Ramos (cell line): ENCODE measurements around the gene SLC25A52.
"Not testable (repeated sequence)": the region's sequence is repeated elsewhere in the genome, so short reads cannot be mapped to it uniquely, and the experiment has no call there.

ENCODE experiments used
- in situ Hi-C: fragments of 300-500 bp; cut with MboI; formaldehyde crosslinking; loops from one replicate; pipeline ENCODE4 v1.14.3; 2022; ENCODE audit warnings: low sequenced_read_pairs; ENCODE audit not compliant: unreplicated experiment

Gene SLC25A52

DNA sequence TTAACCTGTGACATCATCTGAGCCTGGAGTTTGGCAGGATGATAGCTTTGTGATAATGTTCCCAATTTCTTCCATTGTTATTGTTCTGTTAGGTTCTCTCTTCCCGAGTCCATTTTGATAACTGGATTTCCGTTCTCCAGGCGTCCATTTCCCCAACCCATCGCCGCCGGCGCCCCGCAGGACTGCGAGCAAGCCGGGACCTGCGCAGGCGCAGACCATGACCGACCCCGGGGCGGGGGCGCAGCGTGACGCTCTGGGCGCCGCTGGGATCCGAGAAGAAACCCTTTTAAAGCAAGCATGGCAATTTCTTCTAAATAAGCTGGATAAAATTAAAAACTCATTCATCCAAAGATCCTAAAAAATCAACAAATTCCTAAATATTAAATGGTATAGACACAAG lies at the start of gene SLC25A52:
Gene SLC25A52 (minus strand): TSS at position 186 of the 400 bp plus-strand sequence. CDS start 219 bp downstream, outside the sequence.
- in situ Hi-C loops: no loop called here

GRCh38 chr18:31809049-31809448 lies 48.4 kb upstream of the SLC25A52 start:
- in situ Hi-C loops: not testable (repeated sequence)

DNA sequence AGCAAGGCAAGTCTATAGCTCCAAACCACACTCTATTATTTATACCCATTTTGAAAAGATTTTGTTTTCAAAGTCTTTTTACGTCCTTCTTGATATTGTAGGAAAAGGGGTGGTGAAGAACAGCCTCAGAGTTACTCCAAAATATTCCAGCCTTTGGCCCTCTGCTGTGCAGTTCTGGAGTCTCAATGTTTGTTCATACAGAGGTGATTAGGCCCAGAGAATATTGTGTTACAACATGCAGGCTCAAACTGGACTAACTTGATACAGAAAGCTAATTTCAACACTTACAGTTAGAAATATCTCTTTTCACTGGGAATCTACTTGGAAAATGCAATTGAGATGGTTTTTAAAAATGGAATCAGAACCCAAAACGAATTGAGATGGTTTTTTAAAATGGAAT lies 40.4 kb upstream of the SLC25A52 start:
- in situ Hi-C loops: no loop called here

- in situ Hi-C loops: not testable (repeated sequence)
These were observed 38.6 kb upstream of the SLC25A52 start for GRCh38 chr18:31799257-31799656.

DNA sequence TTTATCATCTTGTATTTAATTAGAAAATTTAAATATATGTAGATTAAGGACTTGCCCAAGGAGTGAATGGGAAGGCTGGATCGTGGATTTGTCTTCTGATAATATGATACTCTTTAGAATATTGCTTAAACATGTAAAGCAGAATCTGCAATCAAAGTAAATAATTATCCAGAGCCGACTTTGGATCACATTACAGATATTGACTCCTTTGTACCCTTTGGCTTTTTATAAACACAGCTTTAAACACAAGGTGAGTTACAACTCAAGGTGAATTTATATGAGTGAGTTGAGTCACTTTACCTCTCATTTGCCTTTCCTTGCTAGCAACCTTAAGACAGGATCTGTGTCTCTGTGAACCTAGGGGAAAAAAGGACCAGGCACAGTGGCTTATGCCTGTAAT lies 37.7 kb upstream of the SLC25A52 start:
- in situ Hi-C loops: no loop called here

DNA sequence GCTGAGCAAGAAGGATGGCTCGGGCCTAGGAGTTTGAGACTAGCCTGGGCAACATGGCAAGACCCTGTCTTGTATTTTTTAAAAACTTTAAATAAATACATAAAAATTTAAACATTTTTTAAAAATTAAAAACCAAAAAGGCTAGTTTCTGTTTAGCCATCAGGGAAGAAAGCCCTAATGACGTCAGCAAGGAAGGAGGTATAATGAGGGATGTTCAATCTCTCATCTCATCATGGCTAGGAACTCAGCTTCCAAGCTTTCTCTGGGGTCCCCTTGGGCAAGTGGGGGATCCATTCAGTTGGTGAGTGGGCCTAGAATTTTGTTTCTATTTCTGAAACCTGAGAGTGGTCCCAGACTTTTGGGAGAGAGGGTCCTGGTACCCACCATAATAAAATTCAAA lies 35.1 kb upstream of the SLC25A52 start:
- in situ Hi-C loops: no loop called here

GRCh38 chr18:31793531-31793930 lies 32.9 kb upstream of the SLC25A52 start:
- in situ Hi-C loops: no loop called here

DNA sequence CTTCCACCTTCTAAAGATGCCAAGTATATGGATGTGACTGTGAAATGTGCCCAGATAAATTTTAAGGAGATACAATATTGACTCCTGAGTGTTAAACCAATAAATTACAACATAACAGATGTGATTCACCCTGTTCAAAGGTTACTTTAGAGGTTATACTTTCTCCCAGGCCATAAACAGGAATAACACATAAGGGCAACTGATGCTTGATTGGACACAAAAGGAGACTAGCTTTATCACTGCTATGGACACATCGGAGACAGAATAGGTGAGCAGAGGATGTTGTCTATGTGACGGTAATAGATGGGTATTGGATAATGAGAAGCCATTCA lies 31.9 kb upstream of the SLC25A52 start:
- in situ Hi-C loops: no loop called here

- in situ Hi-C loops: no loop called here
These were observed 31.3 kb upstream of the SLC25A52 start for GRCh38 chr18:31791817-31792579.

- in situ Hi-C loops: no loop called here
These were observed 28.7 kb upstream of the SLC25A52 start for GRCh38 chr18:31789409-31789808.

DNA sequence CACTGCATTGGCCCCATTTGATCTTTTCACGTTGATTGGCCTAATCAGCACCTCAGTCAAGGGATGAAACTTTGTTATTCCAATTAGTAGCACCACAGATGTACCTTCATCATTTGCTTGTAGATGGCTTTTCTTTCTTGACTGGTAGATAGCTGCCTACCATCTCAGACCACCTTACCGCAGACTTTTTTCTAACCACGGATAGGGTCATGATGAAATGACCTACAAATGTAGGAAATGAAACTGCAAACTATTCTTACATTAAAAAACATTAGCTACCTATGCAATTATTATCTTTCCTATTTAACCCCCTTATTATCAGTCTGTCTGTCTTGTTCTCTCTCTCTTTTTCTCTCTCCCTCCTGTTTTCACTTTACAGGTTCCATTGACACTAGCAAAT lies 22.4 kb upstream of the SLC25A52 start:
- in situ Hi-C loops: no loop called here

- in situ Hi-C loops: no loop called here
These were observed 17.8 kb upstream of the SLC25A52 start for GRCh38 chr18:31778391-31778950.

DNA sequence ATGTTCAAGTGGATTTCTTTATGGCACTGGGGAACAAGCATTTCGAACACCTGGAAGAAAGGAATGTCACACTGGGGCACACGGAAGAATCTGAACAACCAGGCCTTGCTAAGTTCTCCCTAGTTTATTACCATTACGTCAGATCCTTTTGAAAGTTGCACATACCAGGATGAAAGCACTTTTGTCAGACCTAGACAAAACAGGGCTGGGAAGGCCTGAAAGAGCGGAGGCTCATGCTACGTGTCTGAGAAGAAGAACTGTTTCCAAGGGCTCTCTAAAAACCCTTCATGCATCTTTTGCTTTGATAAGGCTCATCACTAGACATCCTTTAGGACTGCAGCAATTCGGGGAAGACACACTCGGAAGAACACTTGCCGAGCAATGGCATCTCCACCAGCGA lies 15.4 kb upstream of the SLC25A52 start:
- in situ Hi-C loops: no loop called here

GRCh38 chr18:31774962-31775361 lies 14.3 kb upstream of the SLC25A52 start:
- in situ Hi-C loops: no loop called here

GRCh38 chr18:31774477-31774785 lies 13.8 kb upstream of the SLC25A52 start:
- in situ Hi-C loops: no loop called here

GRCh38 chr18:31773774-31774476 lies 13.2 kb upstream of the SLC25A52 start:
- in situ Hi-C loops: no loop called here

GRCh38 chr18:31772699-31773098 lies 12.0 kb upstream of the SLC25A52 start:
- in situ Hi-C loops: no loop called here

GRCh38 chr18:31750273-31750672 lies 10.4 kb downstream of the SLC25A52 start:
- in situ Hi-C loops: no loop called here

- in situ Hi-C loops: no loop called here
These were observed 14.3 kb downstream of the SLC25A52 start for GRCh38 chr18:31746396-31746795.

DNA sequence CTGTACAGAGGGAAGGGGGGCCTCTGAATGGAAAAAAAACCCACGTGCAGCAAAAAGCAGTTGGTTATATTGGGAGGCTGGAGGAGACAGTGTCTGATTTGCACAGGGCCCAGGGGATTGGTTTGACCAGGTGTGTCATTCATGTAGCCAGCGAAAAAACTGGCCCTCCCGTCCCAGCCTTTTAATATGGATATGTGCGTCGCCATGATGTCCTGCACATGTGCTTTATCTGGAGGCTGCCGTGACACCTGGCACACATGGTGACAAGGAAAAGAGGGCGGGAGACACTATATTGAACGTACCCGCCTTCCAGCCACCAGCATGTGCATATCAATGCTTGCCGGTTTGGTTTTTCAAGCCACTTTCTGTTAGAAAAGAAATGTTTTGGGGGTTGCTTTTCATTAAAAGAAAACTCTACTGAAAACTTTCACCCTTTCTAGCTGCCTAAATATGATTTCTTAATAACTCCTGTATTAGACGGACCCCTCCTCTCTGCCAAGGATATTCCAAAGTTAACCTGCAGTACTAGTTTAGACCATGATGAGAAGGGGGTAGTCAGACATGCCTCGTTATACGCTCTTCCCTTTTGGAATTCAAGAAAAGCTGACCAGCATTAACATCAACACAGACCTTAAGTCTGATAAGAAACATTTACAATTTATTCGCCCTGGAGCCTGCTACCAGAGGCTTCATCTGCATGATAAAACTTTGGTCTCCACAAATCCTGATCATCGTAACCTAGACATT lies 16.2 kb downstream of the SLC25A52 start:
- in situ Hi-C loops: no loop called here

DNA sequence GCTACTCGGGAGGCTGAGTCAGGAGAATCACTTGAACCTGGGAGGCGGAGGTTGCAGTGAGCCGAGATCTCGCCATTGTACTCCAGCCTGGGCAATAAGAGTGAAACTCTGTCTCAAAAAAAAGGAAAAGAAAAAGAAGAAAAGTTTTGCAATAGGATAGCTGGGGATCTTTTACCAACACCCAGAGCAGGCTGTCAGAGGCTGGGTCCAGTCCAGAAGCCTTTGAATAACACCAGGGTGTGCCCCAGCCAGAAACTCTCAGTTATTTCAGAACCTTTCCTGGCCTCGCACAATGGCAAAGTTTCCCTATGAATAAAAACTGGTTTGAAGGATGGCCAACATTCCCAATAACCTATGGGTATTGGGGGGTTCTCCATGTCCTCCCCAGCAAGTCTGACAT lies 17.1 kb downstream of the SLC25A52 start:
- in situ Hi-C loops: not testable (repeated sequence)
